Upper lobe of right lung (tissue), 1 donor: ENCODE results near the gene TTC7B. TPM values are rescaled to one million over a fixed set of nuclear protein-coding genes. Genes with fewer than 3 reads are reported as not detected.

Source experiments
- ATAC-seq: fragments of 200-7000 bp; cut with Tn5 transposase; one replicate; pipeline ENCODE4 v1.9.1; 2020; ENCODE audit warnings: mild to moderate bottlenecking, moderate library complexity
- DNase-seq: peaks from one replicate; pipeline ENCODE4 v3.0.0-alpha.2; 2020
- H3K27ac ChIP-seq: fragments of 200-600 bp; one replicate; pipeline ENCODE4 v1.8.0; 2022
- H3K27me3 ChIP-seq: fragments of 200-600 bp; one replicate; pipeline ENCODE4 v1.8.0; 2022; ENCODE audit warnings: mild to moderate bottlenecking
- H3K36me3 ChIP-seq: fragments of 200-600 bp; one replicate; pipeline ENCODE4 v1.8.0; 2022
- H3K4me1 ChIP-seq: fragments of 200-600 bp; one replicate; pipeline ENCODE4 v1.8.0; 2022
- H3K4me3 ChIP-seq: fragments of 200-600 bp; one replicate; pipeline ENCODE4 v1.8.0; 2022; ENCODE audit warnings: mild to moderate bottlenecking
- H3K9me3 ChIP-seq: fragments of 200-600 bp; one replicate; pipeline ENCODE4 v1.8.0; 2022
- intact Hi-C: fragments of 100-400 bp; cut with DNase I; formaldehyde crosslinking; loops from one replicate; pipeline ENCODE4 v1.11.0; 2022
- total RNA-seq: library from RNA; stranded (reverse); fragmentation: NEBNext Ultra II Directional; extraction: Animal tissue kit (Norgen Biotek cat#: 25700); gene quantifications from one replicate; pipeline ENCODE4 v1.2.1, GENCODE V29; 2021
- TF ChIP-seq, protein P1 (sequence below): fragments of 200-600 bp; IDR thresholded peaks from one replicate; pipeline ENCODE4 v1.8.0; 2022; ENCODE audit warnings: antibody characterized with exemption
- donor health status: DM: no; HTN: yes; CAD: no; lungs with severe emphysema.

TTC7B gene
- total RNA-seq, 1 donor from 2014 or later: 41.5 TPM

DNA sequence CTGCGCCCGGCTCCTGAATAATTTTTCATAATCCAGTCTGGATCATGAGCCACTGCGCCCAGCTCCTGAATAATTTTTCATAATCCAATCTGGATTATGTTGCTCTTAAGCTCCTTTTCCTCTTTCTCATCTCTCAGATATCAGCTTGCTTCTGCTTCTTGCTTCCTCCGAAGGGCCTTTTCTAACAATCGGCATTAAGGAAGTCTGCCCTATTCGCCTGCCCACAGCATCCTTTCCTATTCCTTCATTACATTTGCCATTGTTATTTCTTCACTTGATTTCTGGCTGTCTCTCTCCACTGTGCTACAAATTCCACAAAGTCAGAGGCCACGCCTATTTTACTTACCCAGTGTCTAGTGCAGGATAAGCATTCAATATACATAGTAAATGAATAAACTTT lies 83.5 kb downstream of the TTC7B start:
- Histone ChIP-seq H3K9me3 (no peaks in the 10 kb centered on the region), H3K4me3 (no peak overlapping the region), H3K27ac (no peak overlapping the region), H3K27me3 (no peaks in the 10 kb centered on the region), H3K36me3 (no peaks in the 10 kb centered on the region), H3K4me1 (no peaks in the 10 kb centered on the region)
- peak; percentile 76 for ATAC-seq
- TF ChIP-seq, protein P1, sequence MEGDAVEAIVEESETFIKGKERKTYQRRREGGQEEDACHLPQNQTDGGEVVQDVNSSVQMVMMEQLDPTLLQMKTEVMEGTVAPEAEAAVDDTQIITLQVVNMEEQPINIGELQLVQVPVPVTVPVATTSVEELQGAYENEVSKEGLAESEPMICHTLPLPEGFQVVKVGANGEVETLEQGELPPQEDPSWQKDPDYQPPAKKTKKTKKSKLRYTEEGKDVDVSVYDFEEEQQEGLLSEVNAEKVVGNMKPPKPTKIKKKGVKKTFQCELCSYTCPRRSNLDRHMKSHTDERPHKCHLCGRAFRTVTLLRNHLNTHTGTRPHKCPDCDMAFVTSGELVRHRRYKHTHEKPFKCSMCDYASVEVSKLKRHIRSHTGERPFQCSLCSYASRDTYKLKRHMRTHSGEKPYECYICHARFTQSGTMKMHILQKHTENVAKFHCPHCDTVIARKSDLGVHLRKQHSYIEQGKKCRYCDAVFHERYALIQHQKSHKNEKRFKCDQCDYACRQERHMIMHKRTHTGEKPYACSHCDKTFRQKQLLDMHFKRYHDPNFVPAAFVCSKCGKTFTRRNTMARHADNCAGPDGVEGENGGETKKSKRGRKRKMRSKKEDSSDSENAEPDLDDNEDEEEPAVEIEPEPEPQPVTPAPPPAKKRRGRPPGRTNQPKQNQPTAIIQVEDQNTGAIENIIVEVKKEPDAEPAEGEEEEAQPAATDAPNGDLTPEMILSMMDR: no peak
- intact Hi-C loops: no loop called here
- no peak for DNase-seq

- no peak overlapping the region for H3K4me3 ChIP-seq
- H3K9me3 ChIP-seq: no peaks in the 10 kb centered on the region
- TF ChIP-seq, protein P1: no peak
- ATAC-seq (peak; percentile 77), DNase-seq (no peak)
- intact Hi-C loops: no loop called here
- H3K27me3 ChIP-seq: no peaks in the 10 kb centered on the region
- H3K36me3 ChIP-seq: no peaks in the 10 kb centered on the region
- no peak overlapping the region for H3K27ac ChIP-seq
- no peaks in the 10 kb centered on the region for H3K4me1 ChIP-seq
Measured at GRCh38 chr14:90732139-90732538, 84.1 kb downstream of the TTC7B start.

GRCh38 chr14:90731487-90731886 lies 84.7 kb downstream of the TTC7B start:
- Histone ChIP-seq H3K27ac (no peak overlapping the region), H3K36me3 (no peaks in the 10 kb centered on the region), H3K9me3 (no peaks in the 10 kb centered on the region), H3K4me1 (peaks cover 2% of the 10 kb centered on the region), H3K4me3 (no peak overlapping the region), H3K27me3 (no peaks in the 10 kb centered on the region)
- intact Hi-C loops: no loop called here
- ATAC-seq (peak; percentile 61), DNase-seq (no peak)
- TF ChIP-seq, protein P1: no peak

DNA sequence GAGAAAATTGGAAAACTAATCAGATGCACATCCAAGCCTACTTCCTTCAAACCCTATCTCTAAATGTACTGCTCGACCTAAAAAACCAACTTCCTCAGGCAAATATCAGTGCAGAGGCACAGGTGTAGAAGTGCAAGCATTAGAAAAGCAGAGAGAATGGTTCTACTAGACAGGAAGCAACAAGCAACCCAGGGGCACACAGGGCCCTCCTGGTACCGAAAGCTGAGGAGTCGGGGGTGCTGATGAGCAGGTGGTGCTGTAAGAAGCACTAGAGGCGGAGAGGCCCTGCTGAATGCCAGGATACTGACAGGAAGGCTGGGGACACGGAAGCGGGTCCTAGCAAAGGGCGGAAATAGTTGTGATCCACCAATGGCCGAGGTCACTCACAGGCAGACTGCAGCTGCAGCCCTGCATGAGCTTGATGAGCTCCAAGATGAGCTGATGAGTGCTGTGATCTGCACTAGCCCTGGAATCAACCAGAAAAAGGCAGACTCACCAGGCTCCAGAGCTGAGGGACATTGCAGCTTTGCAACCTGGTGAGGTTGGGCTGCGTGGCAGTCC lies 85.9 kb downstream of the TTC7B start:
- no peak for ATAC-seq
- H3K4me3 ChIP-seq: no peak overlapping the region
- H3K27me3 ChIP-seq: no peaks in the 10 kb centered on the region
- H3K27ac ChIP-seq: no peak overlapping the region
- intact Hi-C loops: no loop called here
- no peaks in the 10 kb centered on the region for H3K9me3 ChIP-seq
- no peak for DNase-seq
- TF ChIP-seq, protein P1: no peak
- H3K36me3 ChIP-seq: no peaks in the 10 kb centered on the region
- H3K4me1 ChIP-seq: peaks cover 4% of the 10 kb centered on the region

DNA sequence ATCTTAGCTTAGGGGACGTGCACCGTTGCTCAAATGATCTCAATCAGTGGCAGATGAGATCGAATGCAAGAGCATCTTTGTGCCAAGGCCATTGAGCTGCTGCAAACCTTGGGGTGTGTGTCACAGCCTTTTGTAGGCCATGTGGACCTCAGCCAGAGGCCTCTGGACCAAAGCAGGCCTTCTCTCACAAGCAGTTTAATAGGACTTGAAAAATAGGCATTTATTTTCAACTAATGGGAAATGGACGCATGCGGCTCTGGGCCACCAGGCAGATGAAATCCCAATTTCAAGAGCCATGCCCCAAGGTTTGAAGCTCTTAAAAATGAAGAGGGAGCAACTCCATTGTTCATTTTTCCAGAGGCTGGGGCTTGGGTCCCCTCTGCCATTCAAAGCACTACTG lies 87.3 kb downstream of the TTC7B start:
- H3K36me3 ChIP-seq: no peaks in the 10 kb centered on the region
- no peak overlapping the region for H3K4me3 ChIP-seq
- intact Hi-C loops: no loop called here
- H3K9me3 ChIP-seq: no peaks in the 10 kb centered on the region
- peaks cover 4% of the 10 kb centered on the region for H3K4me1 ChIP-seq
- DNase-seq (no peak), ATAC-seq (no peak)
- no peak overlapping the region for H3K27ac ChIP-seq
- H3K27me3 ChIP-seq: no peaks in the 10 kb centered on the region
- TF ChIP-seq, protein P1: no peak

DNA sequence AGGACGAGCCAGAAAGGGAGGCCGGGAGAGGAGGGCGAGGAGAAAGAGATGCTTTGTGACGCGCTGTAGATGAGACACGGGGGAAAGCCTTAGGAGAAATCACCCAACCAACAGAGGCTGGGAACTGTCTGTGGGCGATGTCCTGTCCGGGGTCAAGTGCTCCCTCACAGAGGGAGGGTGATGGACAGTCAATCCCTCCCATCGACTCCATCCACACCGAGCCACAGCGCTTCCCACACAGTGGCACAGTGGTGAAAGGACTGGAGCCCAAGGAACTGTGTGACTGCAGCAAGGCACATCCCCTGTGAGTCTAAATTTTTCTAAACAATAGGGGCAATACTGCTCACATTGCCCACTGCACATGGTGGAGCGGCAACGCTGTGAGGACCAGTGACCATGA lies 89.1 kb downstream of the TTC7B start:
- TF ChIP-seq, protein P1: no peak
- Histone ChIP-seq H3K27ac (no peak overlapping the region), H3K4me1 (peaks cover 4% of the 10 kb centered on the region), H3K27me3 (no peaks in the 10 kb centered on the region), H3K9me3 (no peaks in the 10 kb centered on the region), H3K4me3 (no peak overlapping the region), H3K36me3 (no peaks in the 10 kb centered on the region)
- ATAC-seq: no peak
- intact Hi-C loops: no loop called here
- no peak for DNase-seq
